Activated CD4-positive, alpha-beta T cell treated with anti-CD3 and anti-CD28 coated beads for 36 hours (primary cell): ENCODE data around the gene RASGRP2. TPM values are rescaled to one million over a fixed set of nuclear protein-coding genes. Genes with fewer than 3 reads are reported as not detected.

Experiments used
- ATAC-seq: fragments of 200-7000 bp; cut with Tn5 transposase; one replicate; pipeline ENCODE4 v1.10.0; 2021; ENCODE audit warnings: mild to moderate bottlenecking, moderate library complexity
- CTCF ChIA-PET: fragments of 350-600 bp; sonication (Branson Sonifier 250); formaldehyde crosslinking; loops from one replicate; lab custom pipeline; 2021; ENCODE audit warnings: antibody characterized with exemption; lab: Charles Lee
- POLR2A ChIA-PET: fragments of 350-600 bp; sonication (Branson Sonifier 250); formaldehyde crosslinking; loops from one replicate; lab custom pipeline; 2021; ENCODE audit warnings: antibody characterized with exemption, inconsistent platforms; lab: Charles Lee
- DNase-seq: peaks from one replicate; pipeline ENCODE4 v3.0.0-alpha.2; 2020
- H3K27ac Mint-ChIP-seq: one replicate; pipeline ENCODE4 v1.8.0; 2021; ENCODE audit warnings: mixed read lengths
- H3K27me3 Mint-ChIP-seq: one replicate; pipeline ENCODE4 v1.8.0; 2021; ENCODE audit warnings: mixed read lengths
- H3K36me3 Mint-ChIP-seq: one replicate; pipeline ENCODE4 v1.8.0; 2021; ENCODE audit warnings: low read depth, mixed read lengths
- H3K4me1 Mint-ChIP-seq: one replicate; pipeline ENCODE4 v1.8.0; 2021; ENCODE audit warnings: mixed read lengths
- H3K4me3 Mint-ChIP-seq: one replicate; pipeline ENCODE4 v1.8.0; 2021; ENCODE audit warnings: mild to moderate bottlenecking, moderate library complexity, mixed read lengths
- H3K9me3 Mint-ChIP-seq: one replicate; pipeline ENCODE4 v1.8.0; 2021; ENCODE audit warnings: low read depth, mixed read lengths
- intact Hi-C, 2 experiments: fragments of 100-400 bp; cut with DNase I in 1 of 2; cut with micrococcal nuclease in 1 of 2; formaldehyde crosslinking; loops; one replicate each; pipeline versions ENCODE4 v1.14.2 to v1.15.1; 2022 to 2024; cut with DNase I, micrococcal nuclease
- total RNA-seq, 2 experiments: library from RNA; stranded (reverse); gene quantifications; one replicate each; pipeline ENCODE4 v1.2.3, GENCODE V29; 2021

RASGRP2 gene
- total RNA-seq, 2 experiments from 2014 or later, result 5.6 to 5.9 TPM

DNA sequence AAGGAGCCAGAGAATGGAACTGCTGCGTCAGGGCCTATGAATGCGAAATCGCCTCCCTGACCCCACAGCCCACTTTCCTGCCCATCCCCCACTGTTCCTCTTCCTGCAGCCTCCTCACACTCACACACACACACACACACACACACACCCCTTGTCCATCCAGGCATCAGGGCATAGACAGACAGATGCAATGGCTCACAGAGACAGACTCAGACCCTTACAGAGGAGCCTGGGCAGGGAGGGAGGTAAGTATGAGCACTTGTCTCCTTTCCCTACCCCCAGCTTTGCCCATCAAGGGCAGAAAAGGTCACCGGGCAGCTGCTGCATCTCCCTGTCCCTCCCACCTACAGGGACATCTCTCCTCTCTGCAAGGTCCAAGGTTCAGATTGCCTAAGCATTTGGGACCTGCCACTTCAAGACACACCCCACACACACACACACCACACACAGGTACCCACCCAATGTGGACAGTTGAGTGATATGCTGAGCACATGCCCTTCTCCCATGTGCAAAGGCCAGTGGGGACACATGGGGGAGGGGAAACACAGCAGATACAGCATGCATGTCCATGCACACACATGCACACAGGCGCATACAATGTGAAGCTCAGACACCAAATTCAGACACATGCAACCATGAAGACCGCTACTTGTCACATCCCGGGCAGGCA lies 18.9 kb downstream of the RASGRP2 start:
- ChIA-PET CTCF (interaction anchor here (0.6 kb wide), 1 partner anchor 10 kb away, joined by 3 read pairs; no protein-coding TSS in a partner anchor), POLR2A (interaction anchor here (0.6 kb wide), 1 partner anchor 358 kb away, joined by 3 read pairs; no protein-coding TSS in a partner anchor)
- H3K27ac Mint-ChIP-seq, result no peak overlapping the region

GRCh38 chr11:64723907-64724862 lies 19.8 kb downstream of the RASGRP2 start:
- intact Hi-C loops, result loop anchor here (1.0 kb wide), 5 partner anchors 19 to 365 kb away; partner anchors contain the start of genes ATG2A (in 1 of the 2) and RPS6KA4 (in 1 of the 2)
- peaks cover 11% of the 10 kb centered on the region for H3K4me1 Mint-ChIP-seq
- POLR2A ChIA-PET, result no interaction called here
- no peak overlapping the region for H3K27ac Mint-ChIP-seq
- peaks cover 18% of the 10 kb centered on the region for H3K27me3 Mint-ChIP-seq
- no peak for DNase-seq
- no peaks in the 10 kb centered on the region for H3K9me3 Mint-ChIP-seq
- H3K36me3 Mint-ChIP-seq, result no peaks in the 10 kb centered on the region
- H3K4me3 Mint-ChIP-seq, result peak overlapping the region; percentile 46
- ATAC-seq, result no peak
- CTCF ChIA-PET, result no interaction called here

More for the DNA sequence above, 18.9 kb downstream of the RASGRP2 start:
- H3K9me3 Mint-ChIP-seq, result no peaks in the 10 kb centered on the region
- no peaks in the 10 kb centered on the region for H3K36me3 Mint-ChIP-seq
- no peak for DNase-seq
- intact Hi-C loops, result no loop called here
- H3K4me3 Mint-ChIP-seq, result no peak overlapping the region
- ATAC-seq, result no peak
- H3K27me3 Mint-ChIP-seq, result peaks cover 16% of the 10 kb centered on the region
- peaks cover 11% of the 10 kb centered on the region for H3K4me1 Mint-ChIP-seq

GRCh38 chr11:64723117-64723906 lies 20.6 kb downstream of the RASGRP2 start, which contains the start of gene NRXN2:
Gene NRXN2 (minus strand): TSS chr11:64723197. CDS start chr11:64713699, 9,498 bp downstream.
- no peaks in the 10 kb centered on the region for H3K36me3 Mint-ChIP-seq
- intact Hi-C loops, result loop anchor here (1.0 kb wide), 5 partner anchors 20 to 364 kb away; partner anchors contain the start of genes ATG2A (in 1 of the 2) and RPS6KA4 (in 1 of the 2)
- peak within 1 kb of the TSS; percentile 46 for H3K4me3 Mint-ChIP-seq
- peaks cover 11% of the 10 kb centered on the region for H3K4me1 Mint-ChIP-seq
- H3K27ac Mint-ChIP-seq, result no peak within 1 kb of the TSS
- ATAC-seq, result peak; percentile 99
- ChIA-PET POLR2A (no interaction called here), CTCF (no interaction called here)
- DNase-seq, result peak; percentile 94
- peaks cover 19% of the 10 kb centered on the region for H3K27me3 Mint-ChIP-seq
- no peaks in the 10 kb centered on the region for H3K9me3 Mint-ChIP-seq

DNA sequence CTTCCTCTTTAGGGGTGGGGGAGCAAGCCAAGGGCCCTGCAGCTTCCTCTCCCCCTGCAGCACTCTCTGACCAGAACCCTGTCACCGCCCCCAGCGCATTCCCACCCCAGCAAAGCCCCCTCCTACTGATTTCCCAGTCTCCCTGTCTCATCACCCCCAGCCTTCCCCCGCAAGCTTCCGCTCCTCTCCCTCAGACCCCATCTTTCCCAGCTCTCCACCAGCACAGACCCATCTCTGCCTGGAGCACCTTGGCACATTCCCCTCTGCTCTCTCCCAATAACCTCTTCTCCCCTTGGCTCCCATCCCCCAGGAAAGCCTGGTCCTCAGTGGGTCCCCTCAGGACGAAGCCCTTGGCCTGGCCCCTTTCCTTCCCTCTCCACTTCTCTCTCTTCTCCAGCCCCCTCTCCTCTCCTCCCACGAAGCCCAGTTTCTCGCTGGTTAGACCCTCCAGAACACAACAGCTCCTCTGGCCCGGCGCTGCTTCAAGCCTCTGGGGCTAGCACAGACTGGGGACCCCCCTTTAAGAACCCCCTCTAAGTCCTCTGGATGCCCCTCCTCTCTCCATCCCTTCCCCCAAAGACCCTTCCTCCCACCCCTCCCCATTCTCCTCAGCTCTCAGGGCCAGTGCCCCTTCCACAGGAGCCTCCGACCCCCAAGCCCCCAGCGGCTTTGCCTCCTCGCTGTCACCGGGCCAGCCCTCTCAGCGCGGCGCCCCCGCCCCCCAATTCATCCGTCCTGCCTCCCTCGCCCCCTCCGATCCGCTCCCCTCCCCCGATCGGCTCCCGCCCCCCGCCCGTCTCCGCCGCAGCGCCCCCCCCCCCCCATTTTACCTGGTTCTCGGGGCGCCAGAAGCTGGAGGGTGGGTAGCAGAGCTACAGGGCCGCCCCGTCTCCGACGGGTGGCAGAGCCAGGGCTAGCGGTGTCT lies 21.5 kb downstream of the RASGRP2 start:
- no peaks in the 10 kb centered on the region for H3K36me3 Mint-ChIP-seq
- intact Hi-C loops, result loop anchor here (1.0 kb wide), 6 partner anchors 8 to 363 kb away; partner anchors contain the start of genes ATG2A (in 1 of the 2) and RPS6KA4 (in 1 of the 2)
- H3K4me3 Mint-ChIP-seq, result no peak overlapping the region
- H3K27ac Mint-ChIP-seq, result no peak overlapping the region
- H3K4me1 Mint-ChIP-seq, result peaks cover 11% of the 10 kb centered on the region
- ATAC-seq (no peak), DNase-seq (no peak)
- ChIA-PET POLR2A (no interaction called here), CTCF (interaction anchor here (0.6 to 1.7 kb wide), 3 partner anchors 11 to 34 kb away, joined by 3 to 13 read pairs (median 6); no protein-coding TSS in a partner anchor)
- peaks cover 26% of the 10 kb centered on the region for H3K27me3 Mint-ChIP-seq
- H3K9me3 Mint-ChIP-seq, result no peaks in the 10 kb centered on the region

- H3K27me3 Mint-ChIP-seq, result peaks cover 35% of the 10 kb centered on the region
- H3K36me3 Mint-ChIP-seq, result no peaks in the 10 kb centered on the region
- ATAC-seq (no peak), DNase-seq (no peak)
- no peak overlapping the region for H3K27ac Mint-ChIP-seq
- intact Hi-C loops, result no loop called here
- ChIA-PET CTCF (interaction anchor here (1.4 to 1.7 kb wide), 2 partner anchors 12 to 33 kb away, joined by 6 to 13 read pairs; no protein-coding TSS in a partner anchor), POLR2A (no interaction called here)
- H3K9me3 Mint-ChIP-seq, result no peaks in the 10 kb centered on the region
- H3K4me3 Mint-ChIP-seq, result no peak overlapping the region
- peaks cover 11% of the 10 kb centered on the region for H3K4me1 Mint-ChIP-seq
Measured at GRCh38 chr11:64721359-64721699, 22.6 kb downstream of the RASGRP2 start.

GRCh38 chr11:64720640-64721358 lies 23.1 kb downstream of the RASGRP2 start:
- H3K27ac Mint-ChIP-seq, result no peak overlapping the region
- H3K9me3 Mint-ChIP-seq, result no peaks in the 10 kb centered on the region
- ChIA-PET POLR2A (no interaction called here), CTCF (no interaction called here)
- intact Hi-C loops, result no loop called here
- no peak overlapping the region for H3K4me3 Mint-ChIP-seq
- no peak for ATAC-seq
- H3K36me3 Mint-ChIP-seq, result no peaks in the 10 kb centered on the region
- peaks cover 40% of the 10 kb centered on the region for H3K27me3 Mint-ChIP-seq
- H3K4me1 Mint-ChIP-seq, result peaks cover 11% of the 10 kb centered on the region
- no peak for DNase-seq

GRCh38 chr11:64720167-64720566 lies 23.8 kb downstream of the RASGRP2 start:
- ChIA-PET CTCF (interaction anchor here (0.8 kb wide), 1 partner anchor 19 kb away, joined by 3 read pairs; no protein-coding TSS in a partner anchor), POLR2A (no interaction called here)
- peaks cover 44% of the 10 kb centered on the region for H3K27me3 Mint-ChIP-seq
- H3K9me3 Mint-ChIP-seq, result no peaks in the 10 kb centered on the region
- H3K27ac Mint-ChIP-seq, result no peak overlapping the region
- H3K4me1 Mint-ChIP-seq, result peaks cover 11% of the 10 kb centered on the region
- DNase-seq (no peak), ATAC-seq (no peak)
- no peak overlapping the region for H3K4me3 Mint-ChIP-seq
- H3K36me3 Mint-ChIP-seq, result no peaks in the 10 kb centered on the region
- intact Hi-C loops, result no loop called here

- Mint-ChIP-seq H3K36me3 (no peaks in the 10 kb centered on the region), H3K27ac (no peak overlapping the region), H3K27me3 (peaks cover 52% of the 10 kb centered on the region), H3K9me3 (no peaks in the 10 kb centered on the region), H3K4me3 (no peak overlapping the region), H3K4me1 (peaks cover 7% of the 10 kb centered on the region)
- DNase-seq (no peak), ATAC-seq (no peak)
- POLR2A ChIA-PET, result no interaction called here
- intact Hi-C loops, result no loop called here
- CTCF ChIA-PET, result interaction anchor here (0.8 to 1.6 kb wide), 3 partner anchors 20 to 31 kb away, joined by 3 to 5 read pairs (median 3); no protein-coding TSS in a partner anchor
Measured at GRCh38 chr11:64719406-64719805, 24.5 kb downstream of the RASGRP2 start.

- H3K36me3 Mint-ChIP-seq, result no peaks in the 10 kb centered on the region
- H3K4me1 Mint-ChIP-seq, result peaks cover 5% of the 10 kb centered on the region
- no peak overlapping the region for H3K27ac Mint-ChIP-seq
- no peak for ATAC-seq
- no peak for DNase-seq
- POLR2A ChIA-PET, result no interaction called here
- intact Hi-C loops, result no loop called here
- no peak overlapping the region for H3K4me3 Mint-ChIP-seq
- peaks cover 58% of the 10 kb centered on the region for H3K27me3 Mint-ChIP-seq
- H3K9me3 Mint-ChIP-seq, result no peaks in the 10 kb centered on the region
- CTCF ChIA-PET, result interaction anchor here (1.0 to 1.6 kb wide), 3 partner anchors 14 to 30 kb away, joined by 3 to 5 read pairs (median 3); no protein-coding TSS in a partner anchor
Measured at GRCh38 chr11:64718780-64719124, 25.2 kb downstream of the RASGRP2 start.
